ENCODE data around the gene KCTD16.

DNA sequence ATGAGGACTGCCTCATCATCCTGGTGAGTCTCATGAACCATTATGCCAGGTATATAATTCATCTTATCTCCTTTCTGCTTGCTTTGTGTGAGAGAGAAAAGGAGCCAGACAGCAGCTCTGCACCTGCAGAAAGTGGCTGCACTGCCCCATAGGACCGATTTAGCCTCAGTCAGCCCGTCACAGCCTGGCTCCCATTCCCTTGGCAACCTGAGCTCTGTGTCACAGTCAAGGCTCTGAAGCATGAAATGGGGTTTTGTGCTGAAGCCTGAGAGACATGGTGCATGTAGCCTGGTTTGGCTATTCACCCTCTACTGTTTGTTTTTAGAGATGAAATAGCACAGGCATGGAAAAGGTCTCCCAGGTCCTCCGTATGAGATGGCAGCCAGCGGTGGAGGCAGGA, 198.3 kb downstream of the KCTD16 start:
- TF ChIP-seq CTCF (IDR thresholded peaks at IDR 0.05) (no peak), POLR2A (IDR thresholded peaks at IDR 0.05) (no peak)

Measured in Peyer's patch (tissue), 4 donors.